ENCODE data around the gene ICAM1.
"Not testable (repeated sequence)": the region's sequence is repeated elsewhere in the genome, so short reads cannot be mapped to it uniquely, and the experiment has no call there.

Gene ICAM1

GRCh38 chr19:10277795-10278589 lies 7.1 kb downstream of the ICAM1 start:
- DNase-seq (ENCODE audit: low read depth in 2 of 2): no peak

GRCh38 chr19:10278935-10279334 lies 8.0 kb downstream of the ICAM1 start:
- no peak for DNase-seq (ENCODE audit: low read depth in 2 of 2)

- no peak for DNase-seq (ENCODE audit: low read depth in 2 of 2)
Observed at GRCh38 chr19:10279737-10280442, 9.0 kb downstream of the ICAM1 start.

GRCh38 chr19:10282043-10282442 lies 11.1 kb downstream of the ICAM1 start:
- not testable (repeated sequence) for DNase-seq (ENCODE audit: low read depth in 2 of 2)

- no peak for DNase-seq (ENCODE audit: low read depth in 2 of 2)
Observed at GRCh38 chr19:10283301-10284064, 12.6 kb downstream of the ICAM1 start.

GRCh38 chr19:10284065-10284959 lies 13.4 kb downstream of the ICAM1 start:
- no peak for DNase-seq (ENCODE audit: low read depth in 2 of 2)

GRCh38 chr19:10284960-10285278 lies 14.0 kb downstream of the ICAM1 start:
- no peak for DNase-seq (ENCODE audit: low read depth in 2 of 2)

GRCh38 chr19:10285393-10285792 lies 14.5 kb downstream of the ICAM1 start:
- no peak for DNase-seq (ENCODE audit: low read depth in 2 of 2)

GRCh38 chr19:10286803-10287737 lies 16.1 kb downstream of the ICAM1 start, which contains the start of gene ICAM4:
ICAM4 (plus strand) TSS chr19:10286955; CDS start chr19:10287013, 58 bp downstream.
- DNase-seq (ENCODE audit: low read depth in 2 of 2): no peak

GRCh38 chr19:10288662-10289166 lies 17.8 kb downstream of the ICAM1 start:
- no peak for DNase-seq (ENCODE audit: low read depth in 2 of 2)

GRCh38 chr19:10289167-10289835 lies 18.4 kb downstream of the ICAM1 start:
- DNase-seq (ENCODE audit: low read depth in 2 of 2): peak in 1 of 2 experiments; percentile 36

GRCh38 chr19:10289836-10290356 lies 19.0 kb downstream of the ICAM1 start, which contains the start of gene ICAM5:
ICAM5 (plus strand) TSS chr19:10289952; CDS start chr19:10290044, 92 bp downstream.
- DNase-seq (ENCODE audit: low read depth in 2 of 2): no peak

GRCh38 chr19:10290357-10290875 lies 19.5 kb downstream of the ICAM1 start:
- no peak for DNase-seq (ENCODE audit: low read depth in 2 of 2)

- DNase-seq (ENCODE audit: low read depth in 2 of 2): no peak
Observed at GRCh38 chr19:10290876-10291553, 20.1 kb downstream of the ICAM1 start.

- no peak for DNase-seq (ENCODE audit: low read depth in 2 of 2)
Observed at GRCh38 chr19:10291554-10292205, 20.8 kb downstream of the ICAM1 start.

GRCh38 chr19:10292206-10292788 lies 21.4 kb downstream of the ICAM1 start:
- peak; percentile 46 to 73 for DNase-seq (ENCODE audit: low read depth in 2 of 2)

All from stimulated activated CD4-positive, alpha-beta T cell treated with anti-CD3 and anti-CD28 coated beads, Interleukin-12 subunit alpha, Interleukin-12 subunit beta, amount 100 ng/mL, for 24 hours (primary cell).